Measurements from ENCODE around the gene TMEM82. TPM values are rescaled to one million over a fixed set of nuclear protein-coding genes. Genes with fewer than 3 reads are reported as not detected.
A peak's percentile ranks its signal among the peaks of the same experiment; 100 is the strongest.

TMEM82 gene
- total and polyA plus RNA-seq, 10 donors = not detected

DNA sequence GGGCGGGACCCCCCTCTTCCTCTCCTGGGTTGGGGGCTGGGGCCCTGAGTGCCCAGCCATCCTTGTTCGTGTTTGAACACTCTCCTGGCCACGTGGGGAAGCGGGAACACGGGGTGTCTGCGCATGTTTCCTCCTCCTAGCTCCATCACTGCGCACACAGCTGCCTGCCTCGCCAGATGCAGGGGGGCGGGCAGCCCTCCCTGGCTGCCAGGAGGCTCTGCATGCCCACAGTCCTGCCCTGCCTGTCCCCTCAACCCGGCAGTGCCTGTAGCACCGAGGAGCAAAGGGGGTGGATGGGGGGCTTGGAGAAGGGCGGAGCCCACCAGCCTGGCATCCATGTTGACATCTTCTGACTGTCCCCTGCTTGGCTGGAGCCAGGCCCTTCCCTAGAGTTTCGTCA lies 8.0 kb upstream of the TMEM82 start:
- Histone ChIP-seq H3K4me3 (no peak overlapping the region), H3K27ac (no peak overlapping the region), H3K9me3 (no peaks in the 10 kb centered on the region), H3K27me3 (replicated peaks in 1 of 7) (no peaks in the 10 kb centered on the region), H3K4me1 (peaks cover 0 to 19% (median under 1%) of the 10 kb centered on the region in 6 donors), H3K36me3 (peaks cover 0 to 76% (median 58%) of the 10 kb centered on the region in 6 donors)
- WGBS, 5 donors = 85 to 88% (median 86%) methylated on average over 13 of the region's 13 CpGs
- no peak for DNase-seq
- TF ChIP-seq POLR2A (IDR thresholded peaks at IDR 0.05) (no peak), CTCF (IDR thresholded peaks at IDR 0.05 in 8 of 11, conservative IDR thresholded peaks at IDR 0.05 in 3 of 11) (no peak), POLR2AphosphoS5 (IDR thresholded peaks at IDR 0.05) (no peak)
- intact Hi-C loops (cut with DNase I; ENCODE audit: low total_unique reads) = no loop called here

- H3K27me3 ChIP-seq (replicated peaks in 1 of 7) = no peaks in the 10 kb centered on the region
- TF ChIP-seq POLR2AphosphoS5 (IDR thresholded peaks at IDR 0.05) = peak in 2 of 3 donors; percentile 12 to 44
- TF ChIP-seq POLR2A (IDR thresholded peaks at IDR 0.05) = no peak
- intact Hi-C loops (cut with DNase I; ENCODE audit: low total_unique reads) = no loop called here
- H3K27ac ChIP-seq = no peak overlapping the region
- peaks cover 0 to 18% (median 0%) of the 10 kb centered on the region in 6 donors for H3K4me1 ChIP-seq
- DNase-seq = no peak
- H3K4me3 ChIP-seq = no peak overlapping the region
- WGBS, 5 donors = 90 to 98% (median 92%) methylated on average over 11 to 17 of the region's 17 CpGs
- no peaks in the 10 kb centered on the region for H3K9me3 ChIP-seq
- peaks cover 0 to 74% (median 52%) of the 10 kb centered on the region in 6 donors for H3K36me3 ChIP-seq
These were observed 7.4 kb upstream of the TMEM82 start for GRCh38 chr1:15734901-15735300.

- no peak overlapping the region for H3K4me3 ChIP-seq
- no peaks in the 10 kb centered on the region for H3K9me3 ChIP-seq
- no peak for DNase-seq
- peaks cover 0 to 68% (median 47%) of the 10 kb centered on the region in 6 donors for H3K36me3 ChIP-seq
- H3K27me3 ChIP-seq (replicated peaks in 1 of 7) = no peaks in the 10 kb centered on the region
- peaks cover 0 to 18% (median 0%) of the 10 kb centered on the region in 6 donors for H3K4me1 ChIP-seq
- 74 to 80% (median 76%) methylated on average over 10 to 12 of the region's 12 CpGs for WGBS, 5 donors
- TF ChIP-seq CTCF (IDR thresholded peaks at IDR 0.05 in 8 of 11, conservative IDR thresholded peaks at IDR 0.05 in 3 of 11) = no peak
- TF ChIP-seq POLR2AphosphoS5 (IDR thresholded peaks at IDR 0.05) = no peak
- TF ChIP-seq POLR2A (IDR thresholded peaks at IDR 0.05) = no peak
- H3K27ac ChIP-seq = peak overlapping the region in 2 of 8 donors; percentile 21 to 33
- intact Hi-C loops (cut with DNase I; ENCODE audit: low total_unique reads) = no loop called here
These were observed 6.8 kb upstream of the TMEM82 start for GRCh38 chr1:15735304-15736037.

DNA sequence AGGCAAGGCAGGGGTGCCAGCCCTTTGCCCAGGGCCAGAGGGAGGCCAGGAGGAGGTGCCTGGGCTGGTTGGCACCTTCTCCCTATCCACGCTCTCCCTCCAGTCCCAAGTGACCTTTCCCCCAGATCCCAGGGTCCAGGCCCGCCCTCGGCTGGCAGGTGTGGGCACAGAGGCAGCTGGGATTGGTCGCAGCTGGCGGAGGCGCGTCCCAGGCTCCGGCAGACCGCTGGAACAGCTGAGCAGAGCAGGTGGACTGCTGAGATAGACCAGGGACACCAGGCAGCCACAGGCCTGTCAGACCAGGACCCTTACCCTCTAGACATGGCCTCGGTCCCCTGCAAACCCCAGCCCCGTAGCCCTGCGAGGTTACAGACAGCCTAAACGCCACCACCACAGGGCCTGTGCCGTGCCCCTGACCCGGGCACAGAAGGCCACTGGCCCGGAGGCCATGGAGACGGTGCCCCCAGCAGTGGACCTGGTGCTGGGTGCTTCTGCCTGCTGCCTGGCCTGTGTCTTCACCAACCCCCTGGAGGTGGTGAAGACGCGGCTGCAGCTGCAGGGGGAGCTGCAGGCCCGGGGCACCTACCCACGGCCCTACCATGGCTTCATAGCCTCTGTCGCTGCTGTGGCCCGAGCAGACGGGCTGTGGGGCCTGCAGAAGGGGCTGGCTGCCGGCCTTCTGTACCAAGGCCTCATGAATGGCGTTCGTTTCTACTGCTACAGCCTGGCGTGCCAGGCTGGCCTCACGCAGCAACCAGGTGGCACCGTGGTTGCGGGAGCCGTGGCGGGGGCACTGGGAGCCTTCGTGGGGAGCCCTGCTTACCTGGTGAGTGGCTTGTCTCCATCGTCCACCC lies 6.0 kb upstream of the TMEM82 start, which contains the start of gene SLC25A34:
Gene SLC25A34 (plus strand): TSS at position 221 of the 854 bp plus-strand sequence. CDS start 228 bp downstream, at position 449.
- peak within 1 kb of the TSS in 2 of 8 donors; percentile 21 to 33 for H3K27ac ChIP-seq
- H3K4me1 ChIP-seq = peaks cover 0 to 23% (median 3%) of the 10 kb centered on the region in 6 donors
- intact Hi-C loops (cut with DNase I; ENCODE audit: low total_unique reads) = no loop called here

More for the DNA sequence above, 6.0 kb upstream of the TMEM82 start, which contains the start of gene SLC25A34:
- peak in 2 of 3 donors; percentile 28 to 64 for TF ChIP-seq POLR2AphosphoS5 (IDR thresholded peaks at IDR 0.05)
- no peak for TF ChIP-seq POLR2A (IDR thresholded peaks at IDR 0.05)
- TF ChIP-seq CTCF (IDR thresholded peaks at IDR 0.05 in 8 of 11, conservative IDR thresholded peaks at IDR 0.05 in 3 of 11) = no peak
- DNase-seq = no peak
- Histone ChIP-seq H3K9me3 (no peaks in the 10 kb centered on the region), H3K4me3 (no peak within 1 kb of the TSS), H3K36me3 (peaks cover 0 to 60% (median 39%) of the 10 kb centered on the region in 6 donors), H3K27me3 (replicated peaks in 1 of 7) (no peaks in the 10 kb centered on the region)
- 84 to 92% (median 90%) methylated on average over 16 to 35 of the region's 35 CpGs for WGBS, 5 donors

All from spleen (tissue), 11 donors.